ENCODE results near the gene NCR3LG1.

Gene NCR3LG1

GRCh38 chr11:17371614-17372013, 20.0 kb downstream of the NCR3LG1 start:
- DNase-seq: no peak

DNA sequence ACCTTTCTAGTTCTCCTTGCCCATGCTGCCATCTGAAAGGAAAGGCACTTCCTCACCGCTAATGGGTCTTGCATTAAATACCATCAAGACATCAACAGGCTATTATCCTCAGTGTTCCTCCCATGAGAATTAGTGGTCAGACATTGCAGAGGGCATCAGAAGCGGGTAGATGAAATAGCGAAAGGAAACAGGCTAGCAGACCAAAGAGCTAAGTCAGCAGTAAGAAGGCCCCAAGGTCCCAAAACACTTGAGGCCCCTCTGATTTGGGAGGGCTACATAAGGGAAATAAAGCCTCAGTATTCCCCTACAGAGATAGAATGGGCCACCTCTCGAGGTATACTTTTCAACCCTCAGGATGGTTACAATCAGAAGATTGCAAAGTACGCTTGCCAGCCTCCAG, 23.9 kb downstream of the NCR3LG1 start:
- DNase-seq: no peak

- DNase-seq: no peak
Observed at GRCh38 chr11:17376493-17376892, 24.9 kb downstream of the NCR3LG1 start.

DNA sequence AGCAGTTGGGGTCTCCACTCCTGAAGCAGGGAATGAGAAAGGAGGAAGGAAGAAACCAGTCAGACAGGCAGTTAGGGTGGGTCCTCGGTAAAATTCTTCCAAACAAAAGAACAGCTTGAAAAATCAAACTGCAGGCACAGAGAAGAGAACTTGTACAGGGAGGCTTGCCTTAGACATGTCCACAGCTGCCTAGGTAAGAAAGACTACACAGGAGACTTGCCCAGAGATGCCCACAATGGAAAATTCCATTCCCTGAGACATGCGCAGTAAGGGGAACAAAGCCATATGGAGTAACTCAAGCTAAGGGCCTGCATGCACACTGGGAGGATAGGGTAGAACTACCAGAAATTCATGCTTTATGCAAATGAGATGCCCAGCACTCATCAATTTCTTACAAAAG, 27.1 kb downstream of the NCR3LG1 start:
- DNase-seq: no peak

- no peak for DNase-seq
Observed at GRCh38 chr11:17379383-17380180, 28.0 kb downstream of the NCR3LG1 start.

- DNase-seq: peak in 1 of 2 experiments; percentile 54
Observed at GRCh38 chr11:17381156-17381555, 29.6 kb downstream of the NCR3LG1 start.

- DNase-seq: no peak
Observed at GRCh38 chr11:17382046-17382728, 30.6 kb downstream of the NCR3LG1 start.

- no peak for DNase-seq
Observed at GRCh38 chr11:17383461-17383860, 31.9 kb downstream of the NCR3LG1 start.

GRCh38 chr11:17384002-17384511, 32.5 kb downstream of the NCR3LG1 start:
- DNase-seq: peak; percentile 90 to 91

- DNase-seq: no peak
Observed at GRCh38 chr11:17385492-17385891, 33.9 kb downstream of the NCR3LG1 start.

- no peak for DNase-seq
Observed at GRCh38 chr11:17385926-17386325, 34.3 kb downstream of the NCR3LG1 start.

DNA sequence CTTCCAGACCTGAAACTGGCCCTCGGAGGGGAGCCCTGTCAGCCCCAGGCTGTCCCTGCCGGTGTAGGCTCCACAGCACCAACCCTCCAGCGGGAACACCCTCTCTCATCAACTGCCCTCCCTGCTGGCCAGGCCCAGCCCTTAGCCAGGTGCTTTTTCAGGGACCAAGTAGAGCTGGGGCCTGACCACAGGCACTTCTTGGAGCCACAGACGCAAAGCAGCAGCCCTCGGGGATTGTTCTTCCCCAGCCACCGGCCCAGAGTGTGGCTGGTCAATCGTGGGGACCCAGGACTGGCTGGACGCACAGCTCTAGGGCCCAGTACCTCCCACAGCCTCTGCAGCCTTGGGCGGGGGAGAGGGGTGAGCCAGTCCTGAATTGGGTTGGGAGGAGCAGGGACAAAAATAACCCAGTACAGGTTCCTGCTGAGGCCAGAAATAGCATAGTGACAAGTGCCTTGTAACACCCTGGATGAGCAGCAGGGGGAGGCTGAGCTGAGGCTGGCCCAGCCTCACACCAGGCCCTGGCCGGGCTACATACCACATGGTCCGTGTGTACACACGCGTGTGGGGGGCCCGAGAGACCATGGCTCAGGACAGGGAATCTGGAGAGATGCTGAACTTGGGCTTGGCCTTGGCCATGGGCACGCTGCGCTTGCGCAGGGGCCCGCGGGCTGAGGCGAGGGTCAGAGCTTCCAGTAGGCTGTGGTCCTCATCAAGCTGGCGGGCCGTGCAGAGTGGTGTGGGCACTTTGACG, 34.9 kb downstream of the NCR3LG1 start:
- peak; percentile 10 to 62 for DNase-seq

DNA sequence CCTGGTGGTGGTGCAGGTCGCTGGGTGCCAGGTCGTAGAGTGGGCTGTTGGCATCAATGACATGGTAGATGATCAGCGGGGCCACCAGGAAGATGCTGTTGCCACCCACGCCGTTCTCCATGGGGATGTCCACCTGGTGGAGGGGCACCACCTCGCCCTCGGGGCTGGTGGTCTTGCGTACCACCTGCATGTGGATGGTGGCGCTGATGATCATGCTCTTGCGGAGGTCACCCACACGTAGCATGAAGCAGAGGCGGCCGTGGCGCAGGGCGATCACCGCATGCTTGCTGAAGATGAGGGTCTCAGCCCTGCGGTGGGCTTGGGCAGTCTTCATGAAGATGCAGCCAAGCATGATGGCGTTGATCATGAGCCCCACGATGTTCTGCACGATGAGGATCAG, 35.7 kb downstream of the NCR3LG1 start:
- no peak for DNase-seq

DNA sequence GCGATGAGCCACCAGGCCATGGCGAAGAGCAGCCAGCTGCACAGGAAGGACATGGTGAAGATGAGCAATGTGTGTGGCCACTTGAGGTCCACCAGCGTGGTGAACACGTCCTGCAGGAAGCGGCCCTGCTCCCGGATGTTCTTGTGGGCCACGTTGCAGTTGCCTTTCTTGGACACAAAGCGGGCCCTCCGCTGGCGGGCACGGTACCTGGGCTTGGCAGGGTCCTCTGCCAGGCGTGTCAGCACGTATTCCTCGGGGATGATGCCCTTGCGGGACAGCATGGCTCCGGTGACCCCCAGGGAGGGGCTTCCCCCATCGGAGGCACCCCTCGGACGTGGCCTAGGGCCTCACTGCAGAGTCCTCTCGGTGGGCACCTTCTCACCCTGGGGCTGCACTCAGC, 36.2 kb downstream of the NCR3LG1 start:
- DNase-seq: no peak

- no peak for DNase-seq
Observed at GRCh38 chr11:17388609-17389210, 37.1 kb downstream of the NCR3LG1 start, which contains the start of gene KCNJ11. TSS of gene KCNJ11 (minus strand) at chr11:17388659. CDS start at chr11:17388091, 568 bp downstream.

- DNase-seq: peak; percentile 70 to 82
Observed at GRCh38 chr11:17389211-17389956, 37.8 kb downstream of the NCR3LG1 start.

- no peak for DNase-seq
Observed at GRCh38 chr11:17389957-17390649, 38.5 kb downstream of the NCR3LG1 start.

DNA sequence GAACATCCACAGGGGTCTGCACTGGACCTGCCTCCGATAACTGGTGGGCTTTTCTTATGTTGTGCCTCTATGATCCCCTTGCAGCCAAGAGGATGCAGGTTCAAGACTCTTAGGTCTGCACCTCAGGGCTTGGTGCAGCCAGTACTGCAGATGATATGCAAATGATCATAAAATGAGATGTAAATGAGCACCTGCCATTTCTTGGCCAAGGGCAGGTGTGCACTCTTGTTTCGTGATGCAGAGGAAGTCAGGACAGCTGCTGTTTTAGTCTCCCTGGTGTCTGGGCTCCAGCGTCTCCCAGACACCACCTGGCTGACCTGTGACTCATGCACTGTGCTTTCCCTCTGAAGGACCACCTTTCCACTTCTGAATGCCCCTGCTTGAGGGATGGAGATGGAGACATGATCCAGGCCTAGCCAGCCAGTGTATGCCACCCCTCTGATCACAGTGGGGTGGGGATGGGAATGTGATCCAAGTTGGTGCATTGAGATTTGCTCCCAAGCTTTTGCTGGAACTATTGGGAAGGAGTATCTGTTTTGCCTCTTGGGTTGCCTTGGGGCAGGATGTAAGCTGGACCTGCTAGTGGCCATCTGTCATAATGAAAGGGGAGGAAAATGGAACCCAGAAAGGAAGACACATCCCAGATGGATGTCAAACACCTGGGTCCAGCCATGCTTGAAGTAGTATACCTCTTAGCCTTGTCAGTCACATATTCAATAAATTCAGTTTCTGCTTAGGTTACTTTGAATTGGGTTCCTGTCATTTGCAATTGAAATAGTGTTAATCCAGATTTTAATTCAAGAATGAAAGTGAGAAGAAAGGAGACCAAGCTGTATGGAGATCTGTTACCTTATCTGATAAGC, 40.1 kb downstream of the NCR3LG1 start:
- DNase-seq: no peak

DNA sequence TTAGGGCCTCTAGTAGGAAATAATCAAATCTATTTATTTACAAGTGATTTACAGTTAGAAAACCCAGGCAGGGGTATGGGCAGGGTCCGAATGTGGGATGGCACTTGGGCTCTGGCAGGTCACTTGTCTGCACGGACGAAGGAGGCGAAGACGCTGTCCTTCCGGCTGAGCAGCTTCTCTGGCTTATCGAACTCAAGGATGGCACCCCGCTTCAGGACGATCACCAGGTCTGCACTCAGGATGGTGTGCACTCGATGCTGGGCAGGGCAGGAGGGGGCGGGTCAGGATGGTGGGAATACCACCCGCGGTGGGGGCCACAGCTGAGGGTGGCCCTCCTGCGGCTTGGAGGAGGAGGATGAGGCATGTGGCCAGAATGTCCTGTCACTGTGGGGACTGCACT, 41.3 kb downstream of the NCR3LG1 start:
- DNase-seq: no peak

DNA sequence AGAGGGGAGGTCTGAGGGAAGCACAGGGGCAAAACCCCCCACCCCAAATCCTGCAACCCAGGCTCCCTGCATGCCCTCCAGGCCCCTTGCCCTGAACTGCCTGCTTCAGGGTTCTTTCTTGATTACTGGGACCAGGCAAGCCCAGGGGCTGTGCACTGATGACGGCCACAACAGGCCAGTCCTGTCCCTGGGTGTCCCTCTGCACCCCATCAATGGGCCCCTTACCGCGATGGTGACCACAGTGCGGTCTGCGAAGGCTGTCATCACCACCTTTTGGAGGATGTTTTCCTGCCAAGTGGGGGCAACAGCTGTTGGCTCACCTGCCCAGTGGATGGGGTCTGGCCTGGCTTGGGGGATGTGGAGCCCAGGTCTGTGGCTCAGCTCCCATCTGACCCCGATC, 41.9 kb downstream of the NCR3LG1 start:
- no peak for DNase-seq
